Mesodermal cell (in vitro differentiated cells): ENCODE results near the gene IFIT1B.
"Not testable (repeated sequence)": the region's sequence is repeated elsewhere in the genome, so short reads cannot be mapped to it uniquely, and the experiment has no call there.

Experiments used
- H3K27ac ChIP-seq: 2 replicates; pipeline ENCODE4 v1.7.0; 2013; ENCODE audit warnings: mild to moderate bottlenecking, low read depth, low read length, moderate library complexity; ENCODE audit not compliant: severe bottlenecking
- H3K36me3 ChIP-seq: 2 replicates; pipeline ENCODE4 v1.7.1; 2013; ENCODE audit warnings: mild to moderate bottlenecking, low read length, moderate library complexity; ENCODE audit not compliant: control insufficient read depth, insufficient read depth
- H3K4me1 ChIP-seq: one replicate; pipeline ENCODE4 v1.7.1; 2013; ENCODE audit warnings: mild to moderate bottlenecking, low read length; ENCODE audit not compliant: insufficient read depth, control insufficient read depth, poor library complexity, severe bottlenecking
- H3K4me3 ChIP-seq: 2 replicates; pipeline ENCODE4 v1.7.0; 2013; ENCODE audit warnings: low read length, control low read depth, mild to moderate bottlenecking; ENCODE audit not compliant: insufficient read depth, poor library complexity, severe bottlenecking; ENCODE audit errors: extremely low read depth
- H3K9me3 ChIP-seq: 2 replicates; pipeline ENCODE4 v1.7.1; 2013; ENCODE audit warnings: mild to moderate bottlenecking, low read length, moderate library complexity; ENCODE audit not compliant: control insufficient read depth
- WGBS, 2 experiments: methylation state at CpG; one replicate each; pipeline ENCODE4 v1.1.5; 2013; ENCODE audit warnings: missing lambda C conversion rate in 2 of 2; ENCODE audit not compliant: insufficient coverage in 2 of 2; 5-methylcytosine and 5-hydroxymethylcytosine counted together

Gene IFIT1B

DNA sequence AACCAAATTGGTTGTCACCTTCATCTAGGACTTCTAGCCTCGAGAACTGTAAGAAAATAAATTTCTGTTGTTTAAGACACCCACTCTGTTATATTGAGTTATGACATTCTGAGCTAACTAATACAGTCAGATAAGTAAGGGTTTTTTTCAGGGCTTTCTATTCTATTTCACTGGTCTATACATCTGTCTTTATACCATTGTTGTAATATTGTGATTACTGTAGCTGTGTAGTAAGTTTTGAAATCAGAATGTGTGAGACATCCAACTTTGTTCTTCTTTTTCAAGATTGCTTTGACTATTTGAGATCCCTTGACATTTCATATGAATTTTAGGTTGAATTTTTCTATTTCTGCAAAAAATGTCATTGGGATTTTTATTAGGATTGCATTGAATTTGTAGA is 22.1 kb downstream of the IFIT1B start:
- H3K36me3 ChIP-seq: no peaks in the 10 kb centered on the region
- no peaks in the 10 kb centered on the region for H3K9me3 ChIP-seq
- no peak overlapping the region for H3K4me3 ChIP-seq
- H3K4me1 ChIP-seq: no peaks in the 10 kb centered on the region
- no CpG with 5 or more reads among the region's 1 CpG for WGBS, 2 experiments
- no peak overlapping the region for H3K27ac ChIP-seq

DNA sequence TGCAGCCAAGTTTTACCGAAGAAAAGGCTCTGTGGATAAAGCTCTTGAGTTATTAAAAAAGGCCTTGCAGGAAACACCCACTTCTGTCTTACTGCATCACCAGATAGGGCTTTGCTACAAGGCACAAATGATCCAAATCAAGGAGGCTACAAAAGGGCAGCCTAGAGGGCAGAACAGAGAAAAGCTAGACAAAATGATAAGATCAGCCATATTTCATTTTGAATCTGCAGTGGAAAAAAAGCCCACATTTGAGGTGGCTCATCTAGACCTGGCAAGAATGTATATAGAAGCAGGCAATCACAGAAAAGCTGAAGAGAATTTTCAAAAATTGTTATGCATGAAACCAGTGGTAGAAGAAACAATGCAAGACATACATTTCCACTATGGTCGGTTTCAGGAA is 25.2 kb downstream of the IFIT1B start:
- no peaks in the 10 kb centered on the region for H3K9me3 ChIP-seq
- no peaks in the 10 kb centered on the region for H3K36me3 ChIP-seq
- no peak overlapping the region for H3K27ac ChIP-seq
- no peaks in the 10 kb centered on the region for H3K4me1 ChIP-seq
- no peak overlapping the region for H3K4me3 ChIP-seq
- WGBS, 2 experiments: 100% methylated on average over 1 of the region's 2 CpGs; no CpG with 5 or more reads in 1 of the 2 experiments

DNA sequence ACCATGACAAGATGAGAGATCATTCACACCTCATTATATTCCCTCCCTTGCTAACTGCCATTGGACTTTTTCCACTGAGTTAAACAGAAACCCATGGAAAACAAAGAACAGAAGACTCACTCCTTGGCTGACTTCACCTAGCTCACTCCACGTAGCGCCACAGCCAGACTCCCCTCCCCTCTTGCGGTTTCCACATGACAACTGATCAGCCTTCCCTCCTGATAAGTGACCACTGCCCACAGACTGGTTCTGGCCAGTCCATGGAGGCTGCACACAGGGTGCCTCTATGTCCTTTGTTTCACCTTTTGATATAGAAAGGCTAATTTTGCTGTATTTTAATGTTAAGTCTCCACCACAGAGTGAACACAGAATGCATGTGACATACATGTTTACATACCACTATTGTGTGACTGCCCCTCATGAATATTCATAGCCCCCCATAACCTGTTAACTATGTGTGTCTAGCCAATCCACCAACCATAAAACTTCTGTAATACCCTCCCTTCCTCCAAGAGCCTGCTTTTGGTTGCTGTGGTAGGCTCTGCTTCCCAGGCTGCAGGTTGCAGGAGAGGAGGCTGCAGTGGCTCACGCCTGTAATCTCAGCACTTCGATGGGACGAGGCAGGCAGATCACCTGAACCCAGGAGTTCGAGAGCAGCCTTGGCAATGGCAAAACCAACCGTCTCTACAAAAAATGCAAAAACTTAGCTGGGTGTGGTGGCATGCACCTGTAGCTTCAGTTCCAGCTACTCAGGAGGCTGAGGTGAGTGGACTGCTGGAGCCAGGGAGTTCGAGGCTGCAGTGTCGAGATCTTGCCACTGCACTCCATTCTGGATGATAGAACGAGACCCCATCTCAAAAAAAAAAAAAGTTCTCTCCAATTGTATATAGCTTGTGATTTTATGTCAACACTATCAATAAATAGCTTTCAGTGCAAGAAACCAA is 26.5 kb downstream of the IFIT1B start:
- no peaks in the 10 kb centered on the region for H3K4me1 ChIP-seq
- no peaks in the 10 kb centered on the region for H3K9me3 ChIP-seq
- no peak overlapping the region for H3K27ac ChIP-seq
- no peak overlapping the region for H3K4me3 ChIP-seq
- WGBS, 2 experiments: 90 to 96% methylated on average over 9 of the region's 11 CpGs
- no peaks in the 10 kb centered on the region for H3K36me3 ChIP-seq

DNA sequence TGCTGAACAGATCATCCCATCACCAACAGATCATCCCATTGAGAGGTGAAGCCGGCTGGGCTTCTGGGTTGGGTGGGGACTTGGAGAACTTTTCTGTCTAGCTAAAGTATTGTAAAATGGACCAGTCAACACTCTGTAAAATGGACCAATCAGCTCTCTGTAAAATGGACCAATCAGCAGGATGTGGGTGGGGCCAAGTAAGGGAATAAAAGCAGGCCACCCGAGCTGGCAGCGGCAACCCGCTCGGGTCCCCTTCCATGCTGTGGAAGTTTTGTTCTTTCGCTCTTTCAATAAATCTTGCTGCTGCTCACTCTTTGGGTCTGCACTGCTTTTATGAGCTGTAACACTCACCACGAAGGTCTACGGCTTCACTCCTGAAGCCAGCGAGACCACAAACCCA is 28.3 kb downstream of the IFIT1B start:
- H3K4me3 ChIP-seq, H3K4me1 ChIP-seq, H3K36me3 ChIP-seq, H3K27ac ChIP-seq, H3K9me3 ChIP-seq: not testable (repeated sequence)
- WGBS, 2 experiments: 90 to 100% methylated on average over 2 to 5 of the region's 9 CpGs

DNA sequence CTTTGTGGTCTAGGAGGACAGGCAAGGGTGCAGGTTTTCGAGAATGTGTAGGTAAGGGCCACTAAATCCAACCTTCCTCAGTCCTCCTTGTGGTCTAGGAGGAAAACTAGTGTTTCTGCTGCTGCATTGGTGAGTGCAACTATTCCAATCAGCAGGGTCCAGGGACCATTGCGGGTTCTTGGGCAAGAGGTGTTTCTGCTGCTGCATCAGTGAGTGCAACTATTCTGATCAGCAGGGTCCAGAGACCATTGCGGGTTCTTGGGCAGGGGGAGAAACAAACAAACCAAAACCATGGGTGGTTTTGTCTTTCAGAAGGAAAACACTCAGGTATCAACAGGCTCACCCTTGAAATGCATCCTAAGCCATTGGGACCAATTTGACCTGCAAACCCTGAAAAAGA is 29.9 kb downstream of the IFIT1B start:
- 94% methylated on average over 2 to 3 of the region's 3 CpGs for WGBS, 2 experiments
- not testable (repeated sequence) for H3K9me3 ChIP-seq, H3K4me3 ChIP-seq, H3K27ac ChIP-seq, H3K4me1 ChIP-seq, H3K36me3 ChIP-seq

DNA sequence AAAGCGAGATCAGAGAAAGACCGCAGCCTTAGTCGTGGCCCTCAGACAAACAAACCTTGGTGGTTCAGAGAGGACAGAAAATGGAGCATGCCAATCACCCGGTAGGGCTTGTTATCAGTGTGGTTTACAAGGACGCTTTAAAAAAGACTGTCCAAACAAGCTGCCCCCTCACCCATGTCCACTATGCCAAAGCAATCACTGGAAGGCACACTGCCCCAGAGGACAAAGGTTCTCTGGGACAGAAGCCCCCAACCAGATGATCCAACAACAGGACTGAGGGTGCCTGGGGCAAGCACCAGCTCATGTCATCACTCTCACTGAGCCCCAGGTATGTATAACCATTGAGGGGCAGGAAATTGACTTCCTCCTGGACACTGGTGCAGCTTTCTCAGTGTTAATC is 31.4 kb downstream of the IFIT1B start:
- 89 to 96% methylated on average over 3 to 5 of the region's 5 CpGs for WGBS, 2 experiments

DNA sequence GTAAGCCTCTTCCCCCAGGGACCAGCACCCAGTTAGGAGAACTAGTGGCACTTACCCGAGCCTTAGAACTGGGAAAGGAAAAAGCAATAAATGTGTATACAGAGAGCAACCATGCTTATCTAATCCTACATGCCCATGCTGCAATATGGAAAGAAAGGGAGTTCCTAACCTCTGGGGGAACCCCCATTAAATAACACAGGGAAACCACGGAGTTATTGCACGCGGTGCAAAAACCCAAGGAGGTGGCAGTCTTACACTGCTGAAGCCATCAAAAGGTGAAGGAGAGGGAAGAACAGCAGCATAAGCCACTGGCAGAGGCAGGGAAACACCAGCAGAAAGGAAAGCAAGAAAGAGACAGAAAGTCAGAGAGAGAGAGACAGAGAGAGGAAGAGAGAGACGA is 32.7 kb downstream of the IFIT1B start:
- H3K4me3 ChIP-seq: not testable (repeated sequence)

More for the DNA sequence above, 31.4 kb downstream of the IFIT1B start:
- H3K27ac ChIP-seq, H3K4me1 ChIP-seq, H3K4me3 ChIP-seq, H3K36me3 ChIP-seq, H3K9me3 ChIP-seq: not testable (repeated sequence)

DNA sequence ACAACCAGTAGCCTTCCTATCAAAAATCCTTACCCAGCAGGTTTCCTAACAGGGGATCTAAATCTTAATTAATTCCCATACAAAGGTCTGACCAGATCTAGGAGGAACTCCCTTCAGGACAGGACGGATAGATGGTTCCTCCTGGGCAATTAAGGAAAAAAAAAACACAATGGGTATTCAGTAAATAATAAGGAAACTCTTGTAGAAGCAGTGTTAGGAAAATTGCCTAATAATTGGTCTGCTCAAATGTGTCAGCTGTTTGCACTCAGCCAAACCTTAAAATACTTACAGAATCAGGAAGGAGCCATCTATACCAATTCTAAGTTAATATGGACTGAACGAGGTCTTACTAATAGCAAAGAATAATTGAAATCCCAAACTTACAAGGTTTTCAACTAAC is 33.3 kb downstream of the IFIT1B start:
- not testable (repeated sequence) for H3K9me3 ChIP-seq, H3K4me3 ChIP-seq, H3K4me1 ChIP-seq, H3K36me3 ChIP-seq, H3K27ac ChIP-seq
- 100% methylated on average over 1 to 2 of the region's 2 CpGs for WGBS, 2 experiments

More for the DNA sequence above, 32.7 kb downstream of the IFIT1B start:
- not testable (repeated sequence) for H3K27ac ChIP-seq, H3K36me3 ChIP-seq, H3K9me3 ChIP-seq, H3K4me1 ChIP-seq
- WGBS, 2 experiments: 96 to 100% methylated on average over 1 to 3 of the region's 5 CpGs

DNA sequence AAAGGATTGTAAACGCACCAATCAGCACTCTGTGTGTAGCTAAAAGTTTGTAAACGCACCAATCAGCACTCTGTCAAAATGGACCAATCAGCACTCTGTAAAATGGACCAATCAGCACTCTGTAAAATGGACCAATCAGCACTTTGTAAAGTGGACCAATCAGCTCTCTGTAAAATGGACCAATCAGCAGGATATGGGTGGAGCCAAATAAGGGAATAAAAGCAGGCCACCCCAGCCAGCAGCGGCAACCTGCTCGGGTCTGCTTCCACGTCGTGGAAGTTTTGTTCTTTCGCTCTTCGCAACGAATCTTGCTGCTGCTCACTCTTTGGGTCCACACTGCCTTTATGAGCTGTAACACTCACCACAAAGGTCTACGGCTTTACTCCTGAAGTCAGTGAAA is 34.4 kb downstream of the IFIT1B start:
- not testable (repeated sequence) for H3K4me3 ChIP-seq, H3K9me3 ChIP-seq, H3K36me3 ChIP-seq, H3K27ac ChIP-seq, H3K4me1 ChIP-seq
- 90 to 99% methylated on average over 10 of the region's 10 CpGs for WGBS, 2 experiments

DNA sequence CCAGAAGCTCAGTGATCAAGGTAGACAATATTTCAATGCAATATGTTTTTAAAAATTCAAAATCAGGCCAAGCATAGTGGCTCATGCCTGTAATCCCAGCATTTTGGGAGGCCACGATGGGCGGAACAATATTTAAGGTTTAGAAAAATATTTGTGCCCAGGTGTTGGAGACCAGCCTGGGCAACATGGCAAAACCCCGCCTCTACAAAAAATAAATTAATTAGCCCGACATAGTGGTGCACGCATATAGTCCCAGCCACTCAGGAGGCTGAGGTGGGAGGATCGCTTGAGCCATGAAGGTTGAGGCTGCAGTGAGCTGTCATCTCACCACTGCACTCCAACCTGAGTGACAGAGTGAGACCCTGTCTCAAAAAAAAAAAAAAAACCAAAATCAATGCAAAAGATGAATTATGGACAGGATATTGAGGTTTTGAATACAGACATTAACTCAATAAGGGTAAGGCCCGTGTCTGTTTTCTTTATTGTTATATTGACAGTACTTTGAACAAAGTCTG is 35.6 kb downstream of the IFIT1B start:
- no peak overlapping the region for H3K27ac ChIP-seq
- H3K4me3 ChIP-seq: no peak overlapping the region
- WGBS, 2 experiments: 98 to 100% methylated on average over 5 to 7 of the region's 7 CpGs
- H3K9me3 ChIP-seq: no peaks in the 10 kb centered on the region
- H3K4me1 ChIP-seq: no peaks in the 10 kb centered on the region
- peaks cover 7% of the 10 kb centered on the region for H3K36me3 ChIP-seq
